Ecto neural progenitor cell (in vitro differentiated cells): Measurements from ENCODE around the gene ARFIP2.
A peak's percentile ranks its signal among the peaks of the same experiment; 100 is the strongest.
"Not testable (repeated sequence)": the region's sequence is repeated elsewhere in the genome, so short reads cannot be mapped to it uniquely, and the experiment has no call there.

Experiments used
- DNase-seq: peaks from one replicate; pipeline ENCODE4 v3.0.0-alpha.2; 2018; ENCODE audit warnings: low spot score

Gene ARFIP2

GRCh38 chr11:6481012-6481923 is at the start of gene ARFIP2, which contains the start of gene TIMM10B:
TSS of gene ARFIP2 (minus strand) at chr11:6481331. CDS start at chr11:6480421, 910 bp downstream.
TSS of gene TIMM10B (plus strand) at chr11:6481501. CDS start at chr11:6481517, 16 bp downstream.
- DNase-seq: peak; percentile 95

GRCh38 chr11:6530848-6531247 is 49.7 kb upstream of the ARFIP2 start:
- DNase-seq: no peak

GRCh38 chr11:6529266-6529665 is 48.1 kb upstream of the ARFIP2 start:
- DNase-seq: no peak

- DNase-seq: no peak
Measured at GRCh38 chr11:6526411-6527135, 45.4 kb upstream of the ARFIP2 start.

- no peak for DNase-seq
Measured at GRCh38 chr11:6523253-6523652, 42.1 kb upstream of the ARFIP2 start.

GRCh38 chr11:6521946-6522345 is 40.8 kb upstream of the ARFIP2 start:
- not testable (repeated sequence) for DNase-seq

- DNase-seq: no peak
Measured at GRCh38 chr11:6520265-6520664, 39.1 kb upstream of the ARFIP2 start.

GRCh38 chr11:6516865-6517264 is 35.7 kb upstream of the ARFIP2 start:
- DNase-seq: no peak

GRCh38 chr11:6505577-6506240 is 24.6 kb upstream of the ARFIP2 start:
- DNase-seq: no peak

- no peak for DNase-seq
Measured at GRCh38 chr11:6504166-6504565, 23.0 kb upstream of the ARFIP2 start.

GRCh38 chr11:6502382-6502781 is 21.3 kb upstream of the ARFIP2 start:
- no peak for DNase-seq

- DNase-seq: no peak
Measured at GRCh38 chr11:6498544-6498943, 17.4 kb upstream of the ARFIP2 start.

- DNase-seq: no peak
Measured at GRCh38 chr11:6498121-6498520, 17.0 kb upstream of the ARFIP2 start.

- no peak for DNase-seq
Measured at GRCh38 chr11:6497069-6497839, 16.1 kb upstream of the ARFIP2 start, which contains the start of gene DNHD1. TSS of gene DNHD1 (plus strand) at chr11:6497280. CDS start at chr11:6498216, 936 bp downstream.

- DNase-seq: no peak
Measured at GRCh38 chr11:6489306-6489705, 8.2 kb upstream of the ARFIP2 start.

GRCh38 chr11:6488821-6489220 is 7.7 kb upstream of the ARFIP2 start:
- DNase-seq: no peak

GRCh38 chr11:6488342-6488741 is 7.2 kb upstream of the ARFIP2 start:
- DNase-seq: no peak

- DNase-seq: no peak
Measured at GRCh38 chr11:6486938-6487337, 5.8 kb upstream of the ARFIP2 start.

- no peak for DNase-seq
Measured at GRCh38 chr11:6486256-6486655, 5.1 kb upstream of the ARFIP2 start.

GRCh38 chr11:6485661-6486060 is 4.5 kb upstream of the ARFIP2 start:
- no peak for DNase-seq

GRCh38 chr11:6483015-6483414 is 1.9 kb upstream of the ARFIP2 start:
- DNase-seq: no peak

GRCh38 chr11:6482441-6482840 is 1.3 kb upstream of the ARFIP2 start:
- DNase-seq: no peak
